MM.1S (cell line): ENCODE results near the gene KLK14.

Experiments
- DNase-seq: peaks from one replicate; pipeline ENCODE4 v3.0.0-alpha.2; 2015
- H2AFZ ChIP-seq: fragments of 300-600 bp; sonication (generic); 2 replicates; pipeline ENCODE4 v1.6.0; 2016; ENCODE audit warnings: antibody characterized with exemption, low read length
- H3F3A ChIP-seq: fragments of 300-600 bp; sonication (generic); 2 replicates; pipeline ENCODE4 v1.6.1; 2016; ENCODE audit warnings: mild to moderate bottlenecking, antibody characterized with exemption, low read length, moderate library complexity, mixed read lengths; ENCODE audit not compliant: insufficient read depth
- H3K27ac ChIP-seq: fragments of 300-600 bp; sonication (generic); 2 replicates; pipeline ENCODE4 v1.5.1; 2016; ENCODE audit warnings: mild to moderate bottlenecking, low read length
- H3K27me3 ChIP-seq: fragments of 300-600 bp; sonication (generic); replicated peaks from 2 replicates; pipeline ENCODE4 v1.6.0; 2016; ENCODE audit warnings: low read length; ENCODE audit not compliant: insufficient read depth
- H3K36me3 ChIP-seq: fragments of 300-600 bp; sonication (generic); replicated peaks from 2 replicates; pipeline ENCODE4 v1.6.1; 2016; ENCODE audit warnings: mild to moderate bottlenecking, low read length, mixed read lengths; ENCODE audit not compliant: insufficient read depth
- H3K4me1 ChIP-seq: fragments of 300-600 bp; sonication (generic); 2 replicates; pipeline ENCODE4 v1.6.1; 2016; ENCODE audit warnings: low read length, mixed read lengths
- H3K4me2 ChIP-seq: fragments of 300-600 bp; sonication (generic); 2 replicates; pipeline ENCODE4 v1.6.0; 2016; ENCODE audit warnings: low read depth, low read length
- H3K4me3 ChIP-seq: fragments of 300-600 bp; sonication (generic); 2 replicates; pipeline ENCODE4 v1.5.1; 2016; ENCODE audit warnings: low read length, mixed read lengths
- H3K79me2 ChIP-seq: fragments of 300-600 bp; sonication (generic); 2 replicates; pipeline ENCODE4 v1.6.1; 2016; ENCODE audit warnings: mixed run types, low read length, mixed read lengths
- H3K9ac ChIP-seq: fragments of 300-600 bp; sonication (generic); 2 replicates; pipeline ENCODE4 v1.6.1; 2016; ENCODE audit warnings: low read length, mixed read lengths
- H3K9me2 ChIP-seq: fragments of 300-600 bp; sonication (generic); replicated peaks from 2 replicates; pipeline ENCODE4 v1.6.1; 2016; ENCODE audit warnings: mild to moderate bottlenecking, low read length, mixed read lengths; ENCODE audit not compliant: insufficient read depth
- H3K9me3 ChIP-seq: fragments of 300-600 bp; sonication (generic); replicated peaks from 2 replicates; pipeline ENCODE4 v1.6.1; 2016; ENCODE audit warnings: mild to moderate bottlenecking, low read length, mixed read lengths; ENCODE audit not compliant: insufficient read depth
- H4K20me1 ChIP-seq: fragments of 300-600 bp; sonication (generic); 2 replicates; pipeline ENCODE4 v1.6.1; 2016; ENCODE audit warnings: mild to moderate bottlenecking, low read length, moderate library complexity, mixed read lengths; ENCODE audit not compliant: insufficient read depth
- EZH2 ChIP-seq: fragments of 300-600 bp; sonication (generic); optimal IDR thresholded peaks from 2 replicates; pipeline ENCODE3; 2017; ENCODE audit warnings: low read depth, mild to moderate bottlenecking, antibody characterized with exemption, low read length, mixed read lengths
- EZH2phosphoT487 ChIP-seq: fragments of 300-600 bp; sonication (generic); IDR thresholded peaks from 2 replicates; pipeline ENCODE4 v1.6.1; 2018; ENCODE audit warnings: antibody characterized with exemption, low read length
- TF ChIP-seq, protein P1 (sequence below): fragments of 300-600 bp; sonication (generic); IDR thresholded peaks from 2 replicates; pipeline ENCODE4 v1.5.1; 2016; ENCODE audit warnings: antibody characterized with exemption, low read length, mixed read lengths

KLK14 gene

DNA sequence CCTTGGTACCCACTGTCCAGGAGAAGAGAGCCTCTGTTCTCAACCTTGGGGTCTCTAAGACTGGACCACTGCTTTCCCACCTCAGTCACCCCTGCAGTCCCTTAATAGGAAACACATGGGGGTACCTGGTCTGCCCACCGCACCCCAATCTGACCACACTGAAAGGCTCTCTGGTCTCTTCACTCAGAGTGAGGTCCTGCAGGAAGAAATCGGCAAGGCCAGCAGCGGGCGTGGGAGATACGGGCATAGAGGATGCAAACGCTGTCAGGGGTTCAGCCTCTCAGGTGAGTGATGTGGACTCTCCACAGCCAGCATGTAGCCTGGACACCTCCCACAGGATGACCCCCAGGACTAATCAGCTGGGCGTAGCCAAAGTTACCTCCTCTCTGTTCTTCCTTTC lies 45.5 kb upstream of the KLK14 start:
- Histone ChIP-seq H3F3A (no peaks in the 10 kb centered on the region), H2AFZ (no peak overlapping the region), H3K4me1 (no peaks in the 10 kb centered on the region), H3K27me3 (peaks cover 35% of the 10 kb centered on the region), H3K9me3 (no peaks in the 10 kb centered on the region), H3K27ac (no peak overlapping the region), H3K9ac (no peak overlapping the region), H3K36me3 (no peaks in the 10 kb centered on the region), H4K20me1 (no peaks in the 10 kb centered on the region), H3K4me2 (no peak overlapping the region), H3K9me2 (no peaks in the 10 kb centered on the region), H3K79me2 (no peaks in the 10 kb centered on the region), H3K4me3 (no peak overlapping the region)
- no peak for DNase-seq
- TF ChIP-seq EZH2phosphoT487 (no peak), EZH2 (no peak)
- TF ChIP-seq, protein P1, sequence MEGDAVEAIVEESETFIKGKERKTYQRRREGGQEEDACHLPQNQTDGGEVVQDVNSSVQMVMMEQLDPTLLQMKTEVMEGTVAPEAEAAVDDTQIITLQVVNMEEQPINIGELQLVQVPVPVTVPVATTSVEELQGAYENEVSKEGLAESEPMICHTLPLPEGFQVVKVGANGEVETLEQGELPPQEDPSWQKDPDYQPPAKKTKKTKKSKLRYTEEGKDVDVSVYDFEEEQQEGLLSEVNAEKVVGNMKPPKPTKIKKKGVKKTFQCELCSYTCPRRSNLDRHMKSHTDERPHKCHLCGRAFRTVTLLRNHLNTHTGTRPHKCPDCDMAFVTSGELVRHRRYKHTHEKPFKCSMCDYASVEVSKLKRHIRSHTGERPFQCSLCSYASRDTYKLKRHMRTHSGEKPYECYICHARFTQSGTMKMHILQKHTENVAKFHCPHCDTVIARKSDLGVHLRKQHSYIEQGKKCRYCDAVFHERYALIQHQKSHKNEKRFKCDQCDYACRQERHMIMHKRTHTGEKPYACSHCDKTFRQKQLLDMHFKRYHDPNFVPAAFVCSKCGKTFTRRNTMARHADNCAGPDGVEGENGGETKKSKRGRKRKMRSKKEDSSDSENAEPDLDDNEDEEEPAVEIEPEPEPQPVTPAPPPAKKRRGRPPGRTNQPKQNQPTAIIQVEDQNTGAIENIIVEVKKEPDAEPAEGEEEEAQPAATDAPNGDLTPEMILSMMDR: no peak

DNA sequence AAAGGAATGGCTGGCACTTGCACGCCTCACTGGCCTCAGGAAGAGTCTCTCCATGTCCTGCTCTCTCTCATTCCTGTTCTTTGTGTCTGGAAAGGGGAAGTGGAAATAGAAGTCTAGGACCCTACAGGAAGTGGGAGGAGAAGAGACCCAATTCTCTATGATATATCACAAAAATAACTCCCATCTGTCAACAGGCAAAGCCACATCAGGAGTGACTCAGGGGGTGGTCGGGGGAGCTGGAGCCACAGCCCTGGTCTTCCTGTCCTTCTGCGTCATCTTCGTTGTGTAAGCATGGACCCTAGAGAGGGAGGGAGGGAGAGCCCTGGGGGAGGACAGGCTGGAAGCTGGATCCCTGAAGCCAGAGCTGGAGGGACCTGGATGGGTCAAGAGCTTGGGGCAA lies 45.1 kb upstream of the KLK14 start:
- Histone ChIP-seq H3K36me3 (no peaks in the 10 kb centered on the region), H4K20me1 (no peaks in the 10 kb centered on the region), H3K4me3 (no peak overlapping the region), H3K27ac (no peak overlapping the region), H3K9ac (no peak overlapping the region), H3K4me2 (no peak overlapping the region), H3K4me1 (no peaks in the 10 kb centered on the region), H3K9me3 (no peaks in the 10 kb centered on the region), H3K27me3 (peaks cover 36% of the 10 kb centered on the region), H3K9me2 (no peaks in the 10 kb centered on the region), H3F3A (no peaks in the 10 kb centered on the region), H2AFZ (no peak overlapping the region), H3K79me2 (no peaks in the 10 kb centered on the region)
- no peak for DNase-seq
- TF ChIP-seq, protein P1: no peak
- no peak for TF ChIP-seq EZH2phosphoT487
- TF ChIP-seq EZH2: no peak

DNA sequence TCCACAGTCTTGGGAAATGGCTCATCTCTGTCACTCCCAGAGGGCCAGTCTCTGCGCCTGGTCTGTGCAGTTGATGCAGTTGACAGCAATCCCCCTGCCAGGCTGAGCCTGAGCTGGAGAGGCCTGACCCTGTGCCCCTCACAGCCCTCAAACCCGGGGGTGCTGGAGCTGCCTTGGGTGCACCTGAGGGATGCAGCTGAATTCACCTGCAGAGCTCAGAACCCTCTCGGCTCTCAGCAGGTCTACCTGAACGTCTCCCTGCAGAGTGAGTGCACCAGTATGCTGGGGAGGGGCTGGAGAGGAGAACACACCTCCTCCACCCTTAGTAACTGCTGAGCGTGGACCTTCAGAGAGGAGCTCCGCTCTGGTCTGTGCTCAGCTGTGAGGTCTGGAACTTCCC lies 44.3 kb upstream of the KLK14 start:
- TF ChIP-seq EZH2: no peak
- TF ChIP-seq, protein P1: no peak
- TF ChIP-seq EZH2phosphoT487: no peak
- H4K20me1 ChIP-seq: no peaks in the 10 kb centered on the region
- H3K4me2 ChIP-seq: no peak overlapping the region
- H3K79me2 ChIP-seq: no peaks in the 10 kb centered on the region
- H3K27ac ChIP-seq: no peak overlapping the region
- no peaks in the 10 kb centered on the region for H3K4me1 ChIP-seq
- H3K27me3 ChIP-seq: peaks cover 36% of the 10 kb centered on the region
- no peaks in the 10 kb centered on the region for H3F3A ChIP-seq
- H2AFZ ChIP-seq: no peak overlapping the region
- H3K4me3 ChIP-seq: no peak overlapping the region
- H3K9me2 ChIP-seq: no peaks in the 10 kb centered on the region
- no peak overlapping the region for H3K9ac ChIP-seq
- no peak for DNase-seq
- H3K36me3 ChIP-seq: no peaks in the 10 kb centered on the region
- no peaks in the 10 kb centered on the region for H3K9me3 ChIP-seq
